GM19239 (cell line): Measurements from ENCODE around the gene ADCYAP1R1.
A peak's percentile ranks its signal among the peaks of the same experiment; 100 is the strongest.
"Not testable (repeated sequence)": the region's sequence is repeated elsewhere in the genome, so short reads cannot be mapped to it uniquely, and the experiment has no call there.

Source experiments
- DNase-seq: peaks from one replicate; pipeline ENCODE4 v3.0.0; 2011; ENCODE audit warnings: low spot score; ENCODE audit not compliant: insufficient read length
- FAIRE-seq: peaks from 2 replicates; lab custom pipeline; 2011; peaks lifted over from hg19 to GRCh38; lab: Jason Lieb, UNC

ADCYAP1R1 gene

GRCh38 chr7:31121601-31122000 lies 69.5 kb downstream of the ADCYAP1R1 start:
- DNase-seq (no peak), FAIRE-seq (no peak)

- DNase-seq (no peak), FAIRE-seq (no peak)
Observed at GRCh38 chr7:31122649-31123058, 70.5 kb downstream of the ADCYAP1R1 start.

- FAIRE-seq (no peak), DNase-seq (no peak)
Observed at GRCh38 chr7:31123321-31123720, 71.2 kb downstream of the ADCYAP1R1 start.

- FAIRE-seq, result no peak
- no peak for DNase-seq
Observed at GRCh38 chr7:31123726-31124125, 71.6 kb downstream of the ADCYAP1R1 start.

- FAIRE-seq, result no peak
- DNase-seq, result no peak
Observed at GRCh38 chr7:31125171-31125570, 73.1 kb downstream of the ADCYAP1R1 start.

GRCh38 chr7:31126976-31127375 lies 74.9 kb downstream of the ADCYAP1R1 start:
- no peak for FAIRE-seq
- no peak for DNase-seq

- FAIRE-seq (no peak), DNase-seq (no peak)
Observed at GRCh38 chr7:31129067-31129466, 77.0 kb downstream of the ADCYAP1R1 start.

GRCh38 chr7:31133497-31133896 lies 81.4 kb downstream of the ADCYAP1R1 start:
- FAIRE-seq (no peak), DNase-seq (no peak)

- peak; percentile 44 for DNase-seq
- peak; percentile 85 for FAIRE-seq
Observed at GRCh38 chr7:31134246-31135188, 82.4 kb downstream of the ADCYAP1R1 start.

- FAIRE-seq (no peak), DNase-seq (no peak)
Observed at GRCh38 chr7:31137234-31137633, 85.1 kb downstream of the ADCYAP1R1 start.

- no peak for DNase-seq
- no peak for FAIRE-seq
Observed at GRCh38 chr7:31145339-31145738, 93.2 kb downstream of the ADCYAP1R1 start.

- no peak for FAIRE-seq
- DNase-seq, result no peak
Observed at GRCh38 chr7:31146030-31146429, 93.9 kb downstream of the ADCYAP1R1 start.

- FAIRE-seq (no peak), DNase-seq (no peak)
Observed at GRCh38 chr7:31146538-31146937, 94.4 kb downstream of the ADCYAP1R1 start.

GRCh38 chr7:31151849-31152248 lies 99.7 kb downstream of the ADCYAP1R1 start:
- DNase-seq (no peak), FAIRE-seq (no peak)

- not testable (repeated sequence) for FAIRE-seq, DNase-seq
Observed at GRCh38 chr7:31153318-31153717, 101.2 kb downstream of the ADCYAP1R1 start.

GRCh38 chr7:31160941-31161340 lies 108.8 kb downstream of the ADCYAP1R1 start:
- no peak for DNase-seq

More at GRCh38 chr7:31160941-31161340, 108.8 kb downstream of the ADCYAP1R1 start:
- no peak for FAIRE-seq
